Ascending aorta (tissue), 2 donors: Measurements from ENCODE around the gene MFRP. TPM values are rescaled to one million over a fixed set of nuclear protein-coding genes. Genes with fewer than 3 reads are reported as not detected.

Source experiments
- DNase-seq, 2 donors: peaks; one replicate each; pipeline ENCODE4 v3.0.0-alpha.2; 2019; ENCODE audit warnings: low spot score in 2 of 2
- H3K27ac ChIP-seq, 2 donors: fragments of 200-600 bp; sonication (generic); one replicate each; pipeline ENCODE4 v1.5.1; 2016 to 2017; ENCODE audit warnings: mild to moderate bottlenecking in 1 of 2
- H3K27me3 ChIP-seq: fragments of 200-600 bp; sonication (generic); one replicate; pipeline ENCODE4 v1.5.1; 2017
- H3K36me3 ChIP-seq, 2 donors: fragments of 200-600 bp; sonication (generic); one replicate each; pipeline ENCODE4 v1.5.1; 2016
- H3K4me1 ChIP-seq, 2 donors: fragments of 200-600 bp; sonication (generic); one replicate each; pipeline ENCODE4 v1.5.1; 2016 to 2017; ENCODE audit warnings: mild to moderate bottlenecking in 1 of 2
- H3K4me3 ChIP-seq, 2 donors: fragments of 200-600 bp; sonication (generic); one replicate each; pipeline ENCODE4 v1.5.1; 2016 to 2017; ENCODE audit warnings: mild to moderate bottlenecking in 1 of 2
- H3K9me3 ChIP-seq, 2 donors: fragments of 200-600 bp; sonication (generic); one replicate each; pipeline ENCODE4 v1.5.1; 2016
- CTCF ChIP-seq, 3 experiments: fragments of 200-600 bp in 2 of 3; fragments of 450-650 bp in 1 of 3; sonication (generic) in 2 of 3; IDR thresholded peaks; one replicate each; pipeline ENCODE4 v1.5.1; 2016 to 2019; ENCODE audit warnings: antibody characterized with exemption in 3 of 3, mild to moderate bottlenecking in 1 of 3, moderate library complexity in 1 of 3
- intact Hi-C: fragments of 100-400 bp; cut with DNase I; formaldehyde crosslinking; loops from one replicate; pipeline ENCODE4 v1.15.1; 2023
- total RNA-seq: library from RNA; depleted of rRNA; stranded (reverse); fragments of >200 nt; gene quantifications from one replicate; pipeline ENCODE4 v1.1.0, GENCODE V29; 2016

The MFRP gene
- total RNA-seq, 1 donor from 2014 or later = not detected

GRCh38 chr11:119361941-119362725 is 15.6 kb upstream of the MFRP start:
- Histone ChIP-seq H3K27ac (peak overlapping the region in 1 of 2 donors; percentile 16), H3K4me1 (peaks cover 16 to 35% of the 10 kb centered on the region in 2 donors), H3K4me3 (no peak overlapping the region), H3K9me3 (no peaks in the 10 kb centered on the region), H3K27me3 (no peaks in the 10 kb centered on the region), H3K36me3 (no peaks in the 10 kb centered on the region)
- peak in 1 of 2 donors; percentile 48 for DNase-seq
- TF ChIP-seq CTCF (IDR thresholded peaks at IDR 0.05) = no peak
- intact Hi-C loops = no loop called here

- no peak for TF ChIP-seq CTCF (IDR thresholded peaks at IDR 0.05)
- DNase-seq = peak in 1 of 2 donors; percentile 61
- Histone ChIP-seq H3K27me3 (no peaks in the 10 kb centered on the region), H3K27ac (peak overlapping the region in 1 of 2 donors; percentile 16), H3K36me3 (no peaks in the 10 kb centered on the region), H3K4me3 (no peak overlapping the region), H3K4me1 (peaks cover 16 to 35% of the 10 kb centered on the region in 2 donors), H3K9me3 (no peaks in the 10 kb centered on the region)
- intact Hi-C loops = no loop called here
Observed at GRCh38 chr11:119361056-119361787, 14.7 kb upstream of the MFRP start.

GRCh38 chr11:119359365-119360214 is 13.1 kb upstream of the MFRP start:
- Histone ChIP-seq H3K27me3 (no peaks in the 10 kb centered on the region), H3K4me1 (peaks cover 8 to 25% of the 10 kb centered on the region in 2 donors), H3K36me3 (no peaks in the 10 kb centered on the region), H3K27ac (no peak overlapping the region), H3K4me3 (no peak overlapping the region), H3K9me3 (no peaks in the 10 kb centered on the region)
- intact Hi-C loops = loop anchor here (10.0 kb wide), 1 partner anchor 365 kb away; the partner anchor contains the start of gene NECTIN1
- TF ChIP-seq CTCF (IDR thresholded peaks at IDR 0.05) = no peak
- no peak for DNase-seq

GRCh38 chr11:119357074-119357473 is 10.6 kb upstream of the MFRP start:
- Histone ChIP-seq H3K27ac (no peak overlapping the region), H3K36me3 (no peaks in the 10 kb centered on the region), H3K4me1 (peaks cover 2 to 9% of the 10 kb centered on the region in 2 donors), H3K4me3 (peak overlapping the region; percentile 42 to 71), H3K27me3 (no peaks in the 10 kb centered on the region), H3K9me3 (no peaks in the 10 kb centered on the region)
- DNase-seq = no peak
- no peak for TF ChIP-seq CTCF (IDR thresholded peaks at IDR 0.05)
- intact Hi-C loops = loop anchor here (10.0 kb wide), 1 partner anchor 368 kb away; the partner anchor contains the start of gene NECTIN1

GRCh38 chr11:119356349-119357031 is 10.0 kb upstream of the MFRP start:
- TF ChIP-seq CTCF (IDR thresholded peaks at IDR 0.05) = peak; percentile 85 to 87 (median 85)
- peak overlapping the region; percentile 42 to 71 for H3K4me3 ChIP-seq
- H3K36me3 ChIP-seq = no peaks in the 10 kb centered on the region
- H3K27ac ChIP-seq = no peak overlapping the region
- peaks cover 0 to 6% of the 10 kb centered on the region in 2 donors for H3K4me1 ChIP-seq
- intact Hi-C loops = loop anchor here (1.0 to 10.0 kb wide), 4 partner anchors 18 to 368 kb away; partner anchors contain the start of genes NECTIN1 and USP2
- peak in 1 of 2 donors; percentile 89 for DNase-seq
- no peaks in the 10 kb centered on the region for H3K9me3 ChIP-seq
- H3K27me3 ChIP-seq = no peaks in the 10 kb centered on the region
